ENCODE measurements around the gene NMRAL1.

NMRAL1 gene

DNA sequence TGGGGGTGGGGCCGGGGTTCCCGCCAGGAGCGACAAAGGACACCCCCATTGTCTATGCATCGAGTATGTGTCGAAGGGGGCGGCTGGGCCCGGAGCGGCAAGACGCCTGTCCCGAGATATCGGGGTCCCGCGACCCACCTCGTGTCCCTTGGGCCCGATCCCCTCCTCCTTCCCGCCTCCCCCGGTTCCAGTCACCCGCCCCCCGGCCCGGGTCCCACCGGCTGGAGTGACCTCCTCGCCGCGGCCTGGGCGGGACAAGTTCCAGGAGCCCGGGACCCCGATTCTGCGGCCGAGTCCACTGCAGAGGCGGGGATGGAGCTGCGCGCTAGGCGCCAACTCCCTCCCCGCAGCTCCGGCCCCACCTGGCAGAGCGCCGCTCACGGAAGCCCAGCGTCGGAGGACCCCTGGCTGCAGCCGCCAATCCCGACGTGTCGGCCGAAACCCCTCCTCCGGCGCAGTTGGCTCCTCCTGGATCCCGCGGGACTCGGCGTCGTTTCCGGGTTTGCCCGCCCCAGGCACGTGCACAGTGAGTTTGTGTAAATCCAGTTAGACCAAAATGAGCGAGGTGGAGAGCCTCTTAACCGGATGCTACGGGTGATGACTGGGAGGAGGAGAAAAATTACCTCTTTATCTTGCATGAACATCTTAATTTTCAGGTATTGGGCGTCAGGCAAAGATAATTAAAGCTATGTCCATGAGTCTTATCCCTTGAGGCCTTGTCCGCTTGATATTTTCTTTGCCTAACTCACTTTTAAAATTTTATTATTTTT is at the start of gene NMRAL1:
Gene NMRAL1, minus strand, starts transcription at position 434 of the 770 bp plus-strand sequence. CDS start 493 bp downstream, outside the sequence.
- DNase-seq: peak; percentile 93

DNA sequence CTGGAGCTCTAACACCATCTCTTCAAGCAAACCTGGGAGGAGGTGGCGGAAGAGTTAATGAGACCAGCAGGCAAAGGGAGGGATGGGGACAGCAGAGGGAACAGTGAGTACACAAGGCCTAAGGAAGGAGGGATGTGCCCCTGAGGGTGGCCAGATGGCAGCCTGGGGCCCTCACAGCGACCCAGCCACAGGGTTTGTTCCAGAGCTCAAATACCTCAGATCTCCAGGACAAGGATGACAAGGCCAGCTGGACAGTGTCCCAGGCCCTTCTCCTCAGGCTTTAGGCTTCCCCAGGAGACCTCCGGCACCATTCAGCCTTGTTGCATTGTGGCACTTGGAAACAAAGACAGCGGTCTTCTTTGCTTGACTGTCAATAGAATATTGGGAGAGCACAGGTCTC is 49.3 kb upstream of the NMRAL1 start:
- no peak for DNase-seq

DNA sequence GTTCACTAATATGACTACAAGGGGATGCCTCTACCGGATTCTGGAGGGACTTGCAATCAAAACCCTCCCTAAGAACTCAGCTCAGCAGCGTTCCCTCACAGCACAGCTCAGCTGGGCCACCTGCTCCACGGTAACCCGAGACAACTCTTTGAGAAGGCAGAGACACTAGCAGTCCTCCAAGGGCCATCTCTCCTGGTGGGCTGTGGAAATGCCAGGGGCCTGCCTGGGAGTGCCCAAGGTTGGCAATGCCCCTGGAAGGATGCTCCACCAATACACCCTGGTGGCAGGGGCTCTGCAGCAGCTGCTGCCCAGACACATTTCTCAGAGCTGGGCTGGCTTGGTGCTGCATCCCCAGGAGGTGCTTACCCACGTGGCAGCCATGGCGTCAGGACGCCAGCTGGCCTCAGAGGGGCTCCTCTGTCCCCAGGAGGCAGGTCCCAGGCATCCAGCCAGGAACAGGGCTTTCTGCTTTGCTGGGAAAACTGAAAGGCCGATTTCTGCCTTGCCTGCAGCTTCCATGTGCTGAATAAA is 47.7 kb upstream of the NMRAL1 start:
- peak; percentile 28 for DNase-seq

DNA sequence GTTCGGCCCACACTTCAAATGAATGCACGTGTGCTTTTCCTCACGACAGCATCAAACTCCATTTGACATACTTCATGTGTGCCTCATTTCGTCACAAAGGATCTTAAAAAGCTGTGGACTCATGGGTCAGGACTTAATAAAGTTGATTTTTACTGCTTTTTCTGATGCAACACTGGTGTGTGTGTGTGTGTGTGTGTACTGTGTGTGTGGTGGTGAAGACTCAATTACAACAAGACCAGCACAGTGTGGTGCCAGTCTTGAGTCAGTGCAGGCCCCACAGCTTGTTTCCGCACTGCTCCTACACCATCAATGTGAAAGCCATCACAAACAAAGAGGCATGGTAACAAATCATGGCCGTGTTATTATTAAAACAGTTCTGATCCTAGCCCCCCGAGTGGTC is 46.5 kb upstream of the NMRAL1 start:
- DNase-seq: peak; percentile 30

DNA sequence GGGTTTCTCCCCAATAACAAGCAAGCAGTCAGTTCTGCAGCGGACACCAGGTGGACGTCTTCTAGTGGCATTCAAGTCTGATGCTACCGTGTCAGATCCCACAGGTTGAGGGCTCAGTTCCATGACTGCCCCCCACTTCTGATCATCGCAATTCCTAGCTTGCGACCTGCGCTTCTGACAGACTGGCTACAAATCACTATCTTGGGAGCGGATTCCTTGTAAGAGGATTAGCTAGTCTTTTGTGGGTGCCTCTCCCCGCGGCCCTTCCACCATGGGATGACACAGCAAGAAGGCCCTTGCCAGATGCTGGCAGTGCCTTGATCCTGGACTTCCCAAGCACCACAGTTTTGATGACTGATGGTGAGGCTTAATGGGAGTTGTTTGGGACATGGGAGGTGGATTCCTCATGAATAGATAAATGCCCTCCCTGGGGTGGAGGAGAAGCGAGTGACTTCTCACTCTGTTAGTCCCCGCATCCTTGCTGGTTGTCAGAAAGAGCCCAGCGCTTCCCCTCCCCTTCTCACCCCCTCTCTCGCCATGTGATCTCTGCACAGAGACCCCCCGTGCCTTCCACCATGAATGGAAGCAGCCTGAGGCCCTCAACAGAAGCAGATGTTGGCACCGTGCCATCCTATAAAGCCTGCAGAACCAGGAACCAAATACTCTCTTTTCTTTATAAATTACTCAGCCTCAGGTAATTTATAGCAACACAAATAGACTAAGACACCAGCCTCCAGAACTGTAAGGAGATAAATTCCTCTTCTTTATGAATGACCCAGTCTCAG is 45.0 kb upstream of the NMRAL1 start:
- no peak for DNase-seq

DNA sequence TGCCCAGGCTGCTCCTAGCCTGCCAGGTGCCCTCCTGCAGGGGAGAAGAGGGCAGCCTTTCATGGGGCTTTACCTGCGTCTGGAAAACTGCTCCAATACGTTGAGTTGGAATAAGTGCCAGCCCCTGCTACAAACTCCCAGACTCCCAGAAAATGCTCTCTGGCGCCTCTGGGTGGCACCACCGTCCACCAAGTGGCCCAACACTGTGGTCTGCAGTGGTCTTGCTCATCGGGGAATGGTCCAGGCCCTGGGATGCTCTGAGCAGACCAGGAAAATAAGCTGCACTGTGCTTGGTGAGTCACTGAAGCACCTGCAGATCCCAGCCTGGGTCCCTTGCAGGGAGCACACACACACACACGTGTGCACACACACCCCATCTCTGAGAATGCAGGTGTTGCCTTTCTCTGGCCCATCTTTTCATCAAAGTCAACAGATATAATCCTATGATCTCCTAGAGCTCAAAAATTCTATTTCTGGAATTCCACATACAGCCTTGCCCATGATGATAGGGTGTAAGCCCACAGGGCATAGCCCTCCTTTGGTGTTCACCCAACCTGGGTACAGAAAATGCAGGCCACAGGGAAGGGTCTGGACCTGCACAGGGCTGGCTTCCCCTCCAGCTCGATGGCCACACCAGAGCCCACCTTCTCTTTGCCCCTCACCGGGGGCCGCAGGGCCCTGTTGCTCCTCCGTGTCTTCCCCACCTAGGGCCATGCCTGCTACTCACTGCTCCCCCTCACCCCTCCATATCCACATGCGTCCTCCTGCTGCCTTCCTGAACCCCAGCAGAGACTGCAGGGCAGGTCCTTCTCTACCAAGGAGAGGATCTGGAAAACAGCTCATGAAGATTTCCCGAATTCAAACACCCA is 43.6 kb upstream of the NMRAL1 start:
- DNase-seq: peak; percentile 33

DNA sequence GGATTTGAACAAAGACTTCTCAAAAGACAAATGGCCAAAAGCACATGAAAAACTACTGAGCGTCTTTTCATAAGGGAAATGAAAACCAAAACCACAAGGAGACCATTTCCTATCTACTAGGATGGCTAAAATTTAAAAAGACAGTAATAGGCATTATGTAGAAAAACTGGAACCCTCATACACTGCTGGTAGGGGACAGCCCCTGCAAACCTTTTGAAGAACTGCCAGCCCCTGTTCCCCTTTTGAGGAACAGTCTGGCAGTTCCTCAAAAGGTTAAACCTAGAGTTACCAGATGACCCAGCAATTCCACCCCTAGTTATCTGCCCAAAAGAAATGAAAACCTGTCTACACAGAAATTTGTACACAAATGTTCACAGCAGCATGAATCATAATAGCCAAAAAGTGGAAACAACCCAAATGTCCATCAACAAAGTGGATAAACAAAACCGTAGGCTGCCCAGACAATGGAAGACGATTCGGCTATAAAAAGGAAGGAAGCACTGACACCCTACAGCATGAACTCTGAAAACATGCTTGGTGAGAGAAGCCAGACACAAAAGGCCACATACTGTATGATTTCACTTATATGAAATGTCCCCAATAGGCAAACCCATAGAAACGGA is 41.3 kb upstream of the NMRAL1 start:
- no peak for DNase-seq

DNA sequence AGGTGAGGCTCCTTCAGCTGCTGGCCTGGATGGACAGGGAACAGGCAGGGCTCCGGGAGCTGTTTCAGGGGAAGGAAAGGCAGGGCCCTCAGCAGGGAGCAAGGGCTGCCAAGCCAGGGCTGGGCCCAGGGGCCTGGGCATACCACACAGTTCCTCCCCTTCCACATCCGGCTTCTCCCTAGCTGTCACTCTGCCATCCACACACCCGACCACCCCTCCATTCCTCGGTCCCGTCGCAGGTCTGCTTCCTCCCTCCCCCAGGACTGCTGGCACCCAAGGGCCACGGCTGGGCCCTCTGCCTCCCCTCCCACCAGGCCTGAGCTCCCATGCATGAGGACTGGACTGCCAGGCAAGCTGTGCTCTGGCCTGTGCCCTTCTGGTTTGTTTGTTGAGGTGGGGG is 40.2 kb upstream of the NMRAL1 start:
- no peak for DNase-seq

DNA sequence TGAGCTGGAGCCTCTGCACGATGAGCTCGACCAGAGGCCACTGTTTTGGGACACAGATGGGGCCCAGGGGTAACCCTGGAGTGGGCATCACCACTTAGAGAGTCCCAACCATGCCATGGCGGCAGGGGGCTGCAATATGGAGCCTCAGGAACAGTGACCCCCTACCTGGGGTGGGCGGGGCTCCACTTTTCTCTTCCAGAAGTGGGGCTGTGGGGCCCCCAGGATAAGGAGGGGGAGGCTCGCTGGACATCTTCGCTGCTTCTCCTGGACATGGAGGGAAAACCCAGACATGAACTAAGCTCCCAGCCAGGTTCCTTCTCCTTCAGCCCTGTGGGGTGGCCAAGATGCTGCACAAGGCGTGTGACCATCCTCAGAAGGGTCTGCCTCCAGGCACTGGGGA is 39.5 kb upstream of the NMRAL1 start:
- DNase-seq: no peak

DNA sequence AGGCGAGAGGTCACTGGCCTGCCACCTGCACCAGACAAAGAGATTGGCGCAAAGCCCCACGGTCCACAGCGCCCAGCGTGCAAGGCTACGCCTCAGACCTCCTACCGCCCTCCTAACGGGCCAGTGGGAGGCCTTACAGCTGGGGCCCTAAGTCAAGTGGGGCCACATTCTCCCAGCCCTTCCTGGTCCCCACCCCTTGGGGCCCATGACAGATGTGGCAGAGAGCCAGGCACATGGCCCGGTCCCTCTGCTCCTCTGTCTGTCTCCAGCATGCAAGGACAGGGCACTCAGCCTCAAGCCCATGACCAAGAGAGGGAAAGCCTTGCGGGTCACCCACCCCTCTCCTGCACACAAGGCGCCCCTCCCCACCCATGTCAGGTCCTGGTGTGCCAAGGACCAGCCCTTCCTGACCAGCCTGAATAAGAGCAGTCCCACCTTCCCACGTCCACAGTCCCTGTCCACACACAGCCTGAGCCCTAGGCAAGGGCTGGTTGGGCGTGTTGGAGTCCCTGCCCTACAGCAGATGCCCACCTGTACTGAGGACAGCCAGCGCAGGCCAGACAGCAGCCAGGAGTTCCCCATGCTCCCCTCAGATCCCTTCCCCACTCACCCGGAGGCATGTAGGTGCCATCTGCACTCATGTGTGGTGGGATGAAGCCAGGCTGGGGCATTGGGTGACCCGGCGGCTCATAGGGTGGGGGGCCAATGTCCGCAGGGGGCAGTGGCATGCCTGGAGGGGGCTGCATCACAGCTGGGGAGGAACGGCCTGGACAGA is 38.8 kb upstream of the NMRAL1 start:
- DNase-seq: no peak

DNA sequence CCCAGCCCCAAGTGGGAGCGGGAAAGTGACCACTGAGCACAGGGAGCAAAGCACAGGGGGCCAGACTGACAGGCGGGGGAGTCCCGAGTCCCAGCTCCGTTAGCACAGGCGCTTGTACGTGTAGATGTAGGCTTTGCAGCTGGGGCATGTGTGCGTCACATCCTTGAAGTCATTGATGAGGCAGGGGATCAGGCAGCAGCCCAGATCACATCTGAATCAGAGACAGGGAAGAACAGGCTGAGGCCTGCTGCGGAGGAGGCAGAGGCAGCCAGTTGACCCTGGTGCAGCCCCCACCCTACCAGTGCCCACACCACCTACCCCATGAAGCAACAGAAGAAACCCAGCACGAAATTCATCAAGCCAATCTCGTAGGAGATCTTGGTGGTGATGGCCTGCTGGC is 38.0 kb upstream of the NMRAL1 start:
- no peak for DNase-seq

DNA sequence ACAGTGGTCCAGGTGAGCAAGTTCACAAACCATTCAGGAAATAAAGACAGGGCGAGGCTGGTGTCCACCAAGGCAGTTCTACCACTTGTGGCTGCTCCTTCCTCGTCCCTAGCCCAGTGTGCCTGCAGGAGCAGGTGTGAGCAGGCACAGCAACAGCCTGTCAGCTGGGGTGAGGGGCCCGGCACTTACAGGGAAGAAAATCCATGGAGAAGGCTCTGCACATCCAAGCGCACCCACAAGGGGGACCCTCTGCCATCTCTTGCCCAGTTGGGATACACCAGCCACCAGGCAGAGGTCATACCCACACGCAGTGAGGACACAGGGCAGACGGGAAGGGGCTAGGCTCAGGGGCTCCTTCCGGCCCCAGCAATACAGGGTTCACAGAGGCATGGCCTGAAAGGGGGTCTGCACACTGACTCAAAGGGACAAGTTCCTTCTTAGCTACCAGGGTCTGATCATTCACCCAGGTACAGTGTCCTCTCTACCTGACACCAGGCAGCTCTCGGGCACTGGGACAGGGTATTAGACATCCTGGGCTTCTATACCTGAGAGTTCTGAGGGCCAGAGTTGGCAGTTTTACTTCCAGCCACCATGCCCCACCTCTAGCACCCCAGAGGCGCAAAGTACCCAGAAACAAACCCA is 37.1 kb upstream of the NMRAL1 start:
- DNase-seq: peak; percentile 23

DNA sequence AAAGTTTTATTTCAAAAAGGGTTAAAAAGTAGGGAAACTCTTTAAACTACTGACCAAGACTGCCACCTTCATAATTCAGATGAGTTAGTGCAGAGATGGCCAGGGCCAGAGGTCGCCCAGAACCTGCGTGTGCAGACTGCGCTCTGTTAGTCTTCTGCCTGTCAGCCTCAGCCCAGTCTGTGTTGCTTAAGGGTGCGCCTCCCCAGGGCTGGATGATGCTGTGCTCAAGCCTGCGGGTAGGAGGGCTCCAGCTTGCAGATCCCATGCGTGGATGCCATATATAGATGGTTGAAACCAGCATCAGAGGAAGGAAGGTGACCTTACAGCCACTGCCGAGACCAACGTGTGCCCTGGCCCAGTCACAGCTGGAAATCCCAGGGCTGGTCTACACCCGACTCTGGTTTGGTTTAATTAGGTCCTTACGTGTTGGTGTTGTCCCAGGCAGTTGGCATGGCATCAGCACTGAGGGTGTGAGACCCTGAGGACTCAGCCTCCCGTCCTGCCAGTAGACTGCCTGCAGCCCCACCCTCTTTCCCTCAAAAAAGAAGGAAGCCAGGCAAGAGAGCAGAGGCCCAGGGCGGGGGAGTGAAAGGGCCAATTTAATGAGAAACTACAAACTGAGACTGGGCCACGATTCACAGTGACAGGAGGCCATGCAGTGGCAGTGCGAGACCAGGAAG is 36.5 kb upstream of the NMRAL1 start:
- no peak for DNase-seq

DNA sequence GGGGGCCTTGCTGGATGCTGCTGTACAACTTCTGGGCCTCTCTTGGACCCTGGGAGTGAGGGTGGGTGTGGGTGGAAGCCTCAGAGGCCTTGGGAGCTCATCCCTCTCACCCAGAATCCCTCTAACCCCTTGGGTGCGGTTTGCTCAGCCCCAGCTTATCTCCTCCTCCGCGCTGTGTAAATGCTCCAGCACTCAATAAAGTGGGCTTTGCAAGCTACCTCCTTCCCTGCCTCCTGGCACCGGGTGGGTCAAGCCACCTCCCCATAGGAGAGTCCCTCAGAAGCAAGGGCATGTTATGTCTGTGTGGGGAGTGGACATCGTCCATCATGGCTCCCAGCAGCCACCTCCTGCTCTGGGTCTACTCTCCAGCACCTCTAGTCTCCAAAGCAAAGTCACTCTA is 35.7 kb upstream of the NMRAL1 start:
- no peak for DNase-seq

DNA sequence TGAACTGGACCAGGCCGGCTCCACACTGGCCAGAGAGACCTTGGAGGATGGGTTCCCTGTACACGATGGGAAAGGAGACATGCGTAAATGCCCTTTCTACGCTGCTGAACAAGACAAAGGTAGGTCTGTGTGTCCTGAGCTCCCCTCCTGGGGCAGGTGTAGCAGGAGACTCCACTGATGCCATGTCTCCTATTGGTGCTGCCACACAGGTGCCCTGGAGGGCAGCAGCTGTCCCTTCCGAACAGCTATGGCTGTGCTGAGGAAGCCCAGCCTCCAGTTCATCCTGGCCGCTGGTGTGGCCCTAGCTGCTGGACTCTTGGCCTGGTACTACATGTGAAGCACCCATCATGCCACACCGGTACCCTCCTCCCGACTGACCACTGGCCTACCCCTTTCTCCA is 35.0 kb upstream of the NMRAL1 start:
- DNase-seq: no peak

DNA sequence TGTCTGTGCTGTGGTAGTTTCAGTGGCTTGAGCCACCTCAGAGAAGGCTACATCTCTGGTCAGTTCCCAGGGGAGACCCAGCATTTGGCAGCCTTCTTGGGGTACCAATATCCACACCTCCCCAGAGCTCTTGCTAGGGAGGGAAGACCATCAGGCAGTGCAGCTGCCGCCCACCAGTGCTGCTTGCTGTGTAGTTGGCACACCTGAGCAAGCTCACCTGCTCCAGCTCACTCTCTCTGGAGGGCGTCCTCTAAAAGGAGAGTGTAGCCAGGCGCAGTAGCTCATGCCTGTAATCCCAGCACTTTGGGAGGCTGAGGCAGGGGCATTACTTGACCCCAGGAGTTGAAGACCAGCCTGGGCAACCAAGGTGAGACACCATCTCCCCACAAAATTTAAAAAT is 34.4 kb upstream of the NMRAL1 start:
- DNase-seq: no peak

DNA sequence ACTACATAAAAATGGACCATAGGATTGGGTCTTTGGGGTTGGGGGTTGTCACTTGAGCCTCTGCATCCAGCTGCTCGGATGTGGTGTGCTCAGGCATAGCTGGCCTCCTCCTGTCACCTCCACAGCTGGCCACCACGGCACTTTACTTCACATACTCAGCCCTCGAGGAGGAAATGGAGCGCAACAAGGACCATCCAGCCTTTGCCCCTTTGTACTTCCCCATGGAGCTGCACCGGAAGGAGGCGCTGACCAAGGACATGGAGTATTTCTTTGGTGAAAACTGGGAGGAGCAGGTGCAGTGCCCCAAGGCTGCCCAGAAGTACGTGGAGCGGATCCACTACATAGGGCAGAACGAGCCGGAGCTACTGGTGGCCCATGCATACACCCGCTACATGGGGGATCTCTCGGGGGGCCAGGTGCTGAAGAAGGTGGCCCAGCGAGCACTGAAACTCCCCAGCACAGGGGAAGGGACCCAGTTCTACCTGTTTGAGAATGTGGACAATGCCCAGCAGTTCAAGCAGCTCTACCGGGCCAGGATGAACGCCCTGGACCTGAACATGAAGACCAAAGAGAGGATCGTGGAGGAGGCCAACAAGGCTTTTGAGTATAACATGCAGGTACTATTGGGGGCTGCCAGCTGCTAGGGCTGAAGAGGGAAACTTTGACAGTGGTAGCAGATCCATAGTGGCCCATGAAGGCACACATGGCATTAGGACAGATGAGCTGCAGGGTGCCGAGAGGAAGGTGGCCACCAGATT is 33.3 kb upstream of the NMRAL1 start:
- DNase-seq: no peak

DNA sequence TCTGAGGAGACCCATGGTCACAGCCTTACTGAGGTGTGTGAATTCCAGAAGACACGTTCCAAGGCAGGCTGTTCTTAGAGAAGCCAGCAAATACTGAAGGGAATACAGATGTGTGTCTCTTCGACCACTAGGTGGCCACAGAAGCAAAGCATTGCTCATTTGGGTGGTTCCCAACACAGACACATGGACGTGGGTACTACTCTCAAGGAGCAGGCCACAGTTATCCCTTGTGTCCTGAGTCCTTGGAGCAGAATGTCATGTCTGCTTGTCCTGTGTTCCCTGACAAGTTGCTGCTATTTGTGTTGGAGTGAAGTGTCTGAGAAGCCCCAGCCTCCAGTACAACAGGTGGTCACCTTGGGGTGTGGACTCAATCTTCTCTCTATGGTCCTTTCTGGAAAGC is 32.0 kb upstream of the NMRAL1 start:
- peak; percentile 69 for DNase-seq

DNA sequence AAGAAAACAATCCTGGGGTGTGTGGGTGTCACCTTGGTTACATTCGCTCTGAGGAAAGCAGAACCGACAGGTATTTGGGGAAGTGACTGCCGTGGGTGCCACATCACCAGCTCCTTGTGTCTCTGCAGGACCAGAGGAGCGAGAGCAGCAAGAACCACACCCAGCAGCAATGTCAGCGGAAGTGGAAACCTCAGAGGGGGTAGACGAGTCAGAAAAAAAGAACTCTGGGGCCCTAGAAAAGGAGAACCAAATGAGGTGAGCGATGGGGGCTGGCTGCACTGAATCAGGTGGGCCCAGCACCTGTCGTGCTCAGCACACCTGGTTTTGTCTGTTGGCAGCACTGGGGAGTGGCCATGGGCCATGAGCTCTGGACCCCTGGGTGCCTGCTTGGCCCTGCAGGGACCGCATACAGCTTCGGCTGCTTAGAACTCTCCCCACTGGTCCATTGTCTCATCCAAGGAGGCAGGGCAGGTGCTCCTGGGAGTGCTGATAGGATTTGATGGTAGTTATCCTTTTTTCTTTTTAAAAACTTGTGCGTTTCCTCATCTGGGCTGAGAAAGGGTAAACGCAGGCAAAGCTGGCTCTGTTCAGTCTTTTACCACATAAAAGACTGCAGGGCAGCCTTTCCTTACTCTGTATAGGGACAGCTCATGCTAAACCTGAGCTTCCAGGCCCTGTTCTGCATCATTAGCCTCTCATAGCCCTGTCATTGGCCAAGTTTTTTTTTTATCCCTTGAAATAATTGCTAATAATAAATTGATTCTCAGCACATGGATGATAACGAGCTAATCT is 31.1 kb upstream of the NMRAL1 start:
- no peak for DNase-seq

Measured in fibroblast of skin of right quadriceps (primary cell).